Activated CD4-positive, alpha-beta T cell treated with anti-CD3 and anti-CD28 coated beads, Interleukin-2, amount 50 U/mL, for 1 hour (primary cell): Measurements from ENCODE around the gene IL11.

ENCODE experiments used
- DNase-seq: peaks from one replicate; pipeline ENCODE4 v3.0.0-alpha.2; 2020

The IL11 gene

DNA sequence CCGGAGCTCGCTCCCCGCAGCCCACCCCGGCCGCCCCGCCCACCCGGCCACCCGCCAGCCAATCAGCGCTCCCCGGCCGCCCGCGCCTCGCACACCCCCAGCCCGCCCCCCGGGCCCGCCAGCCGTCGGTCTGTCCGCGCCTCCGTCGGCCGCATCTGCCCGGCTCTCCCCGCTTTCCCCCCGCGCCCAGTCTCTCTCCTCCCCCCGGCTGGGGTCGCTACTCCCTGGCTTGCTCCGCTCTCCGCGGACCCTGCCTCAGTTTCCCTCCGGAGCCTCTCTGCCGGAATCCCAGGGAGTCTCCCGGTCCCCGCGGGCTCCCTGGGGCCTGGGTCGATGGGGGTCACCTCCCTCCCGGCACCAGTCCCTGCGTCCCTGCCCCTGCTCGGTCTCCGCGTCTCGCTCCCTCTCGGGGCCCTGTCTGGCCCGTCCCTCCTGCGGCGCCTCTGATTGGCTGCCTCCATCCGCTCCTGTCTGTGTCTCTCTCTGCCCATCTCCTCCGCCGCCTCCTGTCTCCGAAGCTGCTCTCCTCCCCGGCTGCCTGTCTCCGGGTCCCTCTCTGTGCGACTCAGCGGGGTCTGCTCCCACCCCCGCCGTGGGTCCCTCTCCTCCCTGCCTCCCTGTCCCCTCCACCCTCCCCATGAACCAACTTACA, 484 bp downstream of the IL11 start:
- DNase-seq: peak; percentile 30

DNA sequence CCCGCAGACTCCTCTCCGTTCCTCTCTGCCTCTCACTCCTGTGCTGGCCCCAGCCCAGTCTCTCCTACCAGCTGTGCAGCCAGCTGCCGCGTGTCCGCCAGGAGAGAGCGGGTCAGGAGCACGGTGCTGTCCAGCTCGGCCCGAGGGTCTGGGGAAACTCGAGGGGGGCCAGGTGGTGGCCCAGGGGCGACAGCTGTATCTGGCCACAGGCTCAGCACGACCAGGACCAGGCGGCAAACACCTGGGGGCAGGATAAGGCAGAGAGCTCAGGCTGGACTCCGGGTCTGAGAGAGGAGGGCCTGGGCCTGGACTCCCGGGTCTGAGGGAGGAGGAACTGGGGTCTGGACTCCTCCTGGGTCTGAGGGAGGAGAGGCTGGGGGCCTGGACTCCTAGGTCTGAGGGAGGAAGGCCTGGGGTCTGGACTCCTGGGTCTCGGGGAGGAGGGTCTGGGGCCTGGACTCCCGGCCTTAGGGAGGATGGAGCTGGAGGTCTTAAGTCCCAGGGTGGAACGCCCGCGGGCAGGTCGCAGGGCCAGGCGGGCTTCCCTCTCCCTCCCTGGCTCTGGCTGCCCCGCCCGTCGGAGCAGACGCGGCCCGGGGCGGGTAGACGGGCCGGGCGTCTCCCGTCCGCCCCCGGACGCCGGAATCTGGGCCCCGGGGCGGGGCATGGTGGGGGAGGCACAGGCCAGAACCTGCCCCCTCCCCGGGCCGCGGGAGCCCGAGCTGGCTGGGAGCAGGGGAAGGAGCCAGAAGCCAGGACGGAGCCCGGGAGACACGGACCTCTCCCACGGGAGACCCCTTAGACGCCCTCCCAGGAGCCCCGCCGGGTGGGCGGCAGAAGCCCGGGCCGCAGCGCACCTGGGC, 1.3 kb downstream of the IL11 start:
- DNase-seq: no peak

DNA sequence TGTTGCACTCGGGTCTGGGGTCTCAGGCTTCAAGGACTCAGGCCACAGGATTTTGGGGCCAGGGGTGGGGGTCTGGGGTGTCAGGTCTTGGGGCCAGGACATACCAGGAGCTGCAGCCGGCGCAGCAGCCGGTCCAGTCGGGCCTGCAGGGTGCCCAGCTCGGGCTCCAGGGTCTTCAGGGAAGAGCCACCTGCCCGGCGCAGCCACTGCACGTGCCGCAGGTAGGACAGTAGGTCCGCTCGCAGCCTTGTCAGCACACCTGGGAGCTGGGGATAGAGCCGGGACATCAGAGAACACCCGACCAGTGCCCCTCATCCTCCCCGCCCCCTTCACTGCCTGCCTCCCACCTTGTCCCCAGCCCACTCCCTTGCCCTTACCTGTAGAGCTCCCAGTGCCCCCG, 2.2 kb downstream of the IL11 start:
- no peak for DNase-seq

DNA sequence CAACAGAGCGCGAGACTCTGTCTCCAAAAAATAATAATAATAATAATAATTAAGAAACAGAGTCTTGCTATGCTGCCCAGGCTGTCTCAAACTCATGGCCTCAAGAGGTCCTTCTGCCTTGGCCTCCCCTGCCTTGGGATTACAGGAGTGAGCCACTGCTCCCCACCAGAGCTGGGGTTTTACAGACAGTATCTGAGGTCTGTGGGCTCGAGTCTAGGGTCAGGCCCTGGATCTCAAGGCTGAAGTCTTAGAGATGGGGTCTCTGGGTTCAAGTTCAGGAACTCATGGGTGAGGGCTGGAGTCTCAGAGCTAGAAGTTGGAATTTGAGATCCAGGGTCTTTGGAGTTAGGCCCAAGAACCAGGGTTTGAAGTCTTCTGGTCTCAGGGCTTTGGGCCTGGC, 3.5 kb downstream of the IL11 start:
- no peak for DNase-seq

DNA sequence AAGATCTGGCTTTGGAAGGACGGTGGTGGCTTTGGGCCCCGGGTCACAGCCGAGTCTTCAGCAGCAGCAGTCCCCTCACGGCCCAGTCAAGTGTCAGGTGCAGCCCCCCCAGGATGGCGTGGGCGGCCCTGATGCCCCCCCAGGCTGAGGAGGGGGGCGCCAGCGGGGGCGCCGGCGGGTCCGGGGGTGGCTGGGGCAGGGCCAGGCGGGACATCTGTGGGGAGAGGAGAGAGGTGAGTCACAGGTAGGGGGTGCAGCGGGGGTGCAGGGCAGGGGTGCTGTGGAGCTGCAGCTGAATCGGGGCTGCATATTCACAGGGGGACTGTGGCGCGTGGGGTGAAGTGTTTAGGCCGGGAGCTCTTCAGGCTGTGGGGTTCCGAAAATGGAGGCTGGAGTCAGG, 4.3 kb downstream of the IL11 start:
- no peak for DNase-seq

DNA sequence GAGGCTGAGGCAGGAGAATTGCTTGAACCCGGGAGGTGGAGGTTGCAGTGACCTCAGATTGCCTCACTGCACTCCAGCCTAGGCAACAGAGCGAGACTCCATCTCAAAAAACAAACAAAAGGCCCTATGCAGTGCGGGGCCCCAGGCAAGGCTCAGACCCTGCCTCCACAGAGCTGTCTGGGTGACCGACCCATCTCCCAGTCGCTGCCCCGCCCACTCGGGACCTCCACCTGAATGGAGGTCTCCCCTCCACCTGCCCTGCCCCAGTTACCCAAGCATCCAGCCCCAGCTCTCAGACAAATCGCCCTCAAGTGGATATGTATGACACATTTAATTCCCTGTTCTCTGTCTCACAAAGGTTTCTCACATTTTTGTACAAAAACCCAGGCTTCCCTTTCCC, 5.0 kb downstream of the IL11 start:
- DNase-seq: no peak

DNA sequence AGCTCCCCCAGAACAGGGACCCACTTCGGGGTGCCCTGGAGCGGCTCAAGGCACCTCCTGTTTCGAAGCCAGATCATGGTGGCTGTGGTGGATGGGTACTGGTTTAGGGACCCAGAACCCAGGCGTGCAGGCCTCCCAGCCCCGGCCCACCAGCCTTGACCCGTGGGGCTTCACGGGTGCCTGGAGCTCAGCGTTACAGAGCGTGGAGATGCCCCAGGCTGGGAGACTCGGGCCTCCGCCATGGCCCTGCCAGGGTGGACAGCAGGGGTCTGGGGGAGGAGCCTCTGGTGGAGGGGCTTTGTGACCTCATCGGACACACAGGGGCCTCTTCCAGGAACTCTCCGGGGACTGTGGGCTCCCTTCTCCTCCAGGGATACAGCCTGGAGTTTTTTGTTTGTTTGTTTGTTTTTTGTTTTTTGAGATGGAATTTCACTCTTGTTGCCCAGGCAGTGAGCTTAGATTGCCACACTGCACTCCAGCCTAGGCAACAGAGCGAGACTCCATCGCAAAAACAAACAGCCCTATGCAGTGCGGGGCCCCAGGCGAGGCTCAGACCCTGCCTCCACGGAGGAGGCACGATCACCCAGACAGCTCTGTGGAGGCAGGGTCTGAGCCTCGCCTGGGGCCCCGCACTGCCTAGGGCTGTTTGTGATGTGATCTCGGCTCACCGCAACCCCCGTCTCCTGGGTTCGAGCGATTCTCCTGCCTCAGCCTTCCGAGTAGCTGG, 7.1 kb downstream of the IL11 start, which contains the start of gene GARIN5B:
TSS of gene GARIN5B (minus strand) at position 271 of the 727 bp plus-strand sequence. CDS start at position 77, 194 bp downstream.
- no peak for DNase-seq

DNA sequence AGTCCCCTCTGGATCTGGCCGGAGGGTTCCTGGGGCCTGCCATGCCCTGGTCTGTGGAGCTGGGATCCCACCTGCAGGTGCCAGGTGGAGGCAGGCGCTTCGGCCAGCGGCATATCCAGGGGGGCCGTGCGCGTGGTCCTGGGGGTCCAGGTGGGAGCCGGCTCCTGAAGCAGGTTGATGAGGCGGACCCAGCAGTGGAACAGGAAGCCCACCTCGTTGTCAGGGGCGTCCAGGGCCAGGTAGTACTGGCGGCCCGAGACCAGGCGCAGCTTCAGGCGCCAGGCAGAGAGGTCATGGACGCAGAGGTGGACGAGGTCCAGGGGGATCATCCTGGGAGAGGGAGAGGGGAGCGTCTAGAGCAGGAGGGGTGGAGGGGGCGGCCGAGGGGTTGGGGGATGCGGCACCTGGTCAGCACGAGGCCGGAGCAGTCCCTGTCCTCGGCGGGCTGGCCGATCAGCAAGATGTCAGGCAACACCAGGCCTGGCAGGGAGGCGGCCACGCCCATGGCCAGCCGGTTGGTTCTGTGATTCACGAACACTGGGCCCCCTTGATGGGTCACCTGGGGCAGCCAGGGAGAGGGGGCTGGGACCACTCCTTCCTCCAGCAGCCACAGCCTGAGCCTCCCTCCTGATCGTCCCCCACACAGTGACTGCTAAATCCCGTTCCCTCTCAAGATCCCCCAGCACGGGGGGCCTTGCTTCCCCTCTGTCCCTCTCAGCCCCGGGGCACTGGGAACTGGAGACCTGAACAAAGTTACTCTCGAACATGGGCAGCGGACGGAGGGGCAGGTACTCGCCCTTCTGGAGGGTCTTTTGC, 7.9 kb downstream of the IL11 start:
- DNase-seq: no peak

DNA sequence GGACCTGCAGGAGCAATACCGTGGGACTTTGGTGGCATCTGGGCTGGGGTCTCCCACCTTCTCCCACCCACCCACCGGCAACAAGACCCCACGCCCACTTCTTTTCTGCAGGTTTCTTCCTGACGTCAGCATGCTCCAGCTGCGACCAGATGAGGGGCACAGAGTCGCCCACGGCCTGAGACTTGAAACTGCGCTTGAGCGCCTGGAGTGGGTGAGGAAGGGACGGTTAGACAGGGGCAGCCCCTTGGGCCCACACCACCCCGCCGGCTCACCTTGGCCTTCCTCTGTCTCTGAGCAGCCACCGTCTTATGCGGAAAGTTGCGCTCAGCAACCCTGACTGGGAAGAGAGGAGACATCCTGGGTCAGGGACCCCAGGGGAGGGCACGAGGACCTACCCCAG, 9.4 kb downstream of the IL11 start:
- DNase-seq: no peak

DNA sequence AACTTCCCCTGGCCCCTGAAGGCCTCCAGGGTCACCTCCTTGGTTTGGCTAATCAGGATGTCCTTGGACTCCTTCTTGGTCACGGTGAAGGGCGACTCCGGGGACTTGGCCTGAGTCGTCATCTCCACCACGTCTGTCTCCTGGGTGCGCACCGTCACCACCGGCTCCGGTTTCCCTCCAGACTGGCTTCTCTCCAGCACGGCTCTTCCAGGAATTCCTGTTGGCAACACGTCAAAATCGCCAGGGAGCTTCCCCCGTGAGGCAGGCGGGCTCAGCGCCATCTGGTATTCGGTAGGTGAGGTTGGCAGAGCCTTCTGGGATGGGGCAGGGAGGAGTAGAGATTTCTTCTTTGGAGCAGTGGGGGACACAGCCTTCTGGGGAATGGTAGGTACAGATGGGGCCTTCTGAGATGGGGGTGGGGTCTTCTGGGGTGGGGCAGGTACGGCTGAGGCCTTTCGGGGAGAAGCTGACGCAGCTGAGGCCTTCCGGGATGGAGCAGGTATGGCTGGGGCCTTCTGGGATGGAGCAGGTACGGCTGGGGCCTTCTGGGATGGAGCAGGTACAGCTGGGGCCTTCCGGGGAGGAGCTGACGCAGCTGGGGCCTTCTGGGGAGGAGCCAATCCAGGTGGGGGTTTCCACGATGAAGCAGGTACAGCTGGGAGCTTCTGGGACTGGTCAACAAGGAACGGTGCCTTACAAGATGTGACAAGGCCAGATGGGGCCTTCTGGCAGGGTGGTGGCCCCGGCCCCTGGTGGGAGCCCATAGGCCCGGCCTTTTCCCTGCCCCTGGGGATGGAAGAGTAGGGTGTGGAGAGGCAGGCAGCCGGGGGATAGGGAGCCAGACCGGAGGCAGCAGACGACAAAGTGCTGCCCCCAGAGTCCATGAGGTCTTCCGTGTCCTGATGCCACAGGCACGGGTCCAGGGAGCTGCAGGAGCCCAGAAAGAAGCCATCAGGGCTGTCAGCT, 11.0 kb downstream of the IL11 start:
- no peak for DNase-seq

DNA sequence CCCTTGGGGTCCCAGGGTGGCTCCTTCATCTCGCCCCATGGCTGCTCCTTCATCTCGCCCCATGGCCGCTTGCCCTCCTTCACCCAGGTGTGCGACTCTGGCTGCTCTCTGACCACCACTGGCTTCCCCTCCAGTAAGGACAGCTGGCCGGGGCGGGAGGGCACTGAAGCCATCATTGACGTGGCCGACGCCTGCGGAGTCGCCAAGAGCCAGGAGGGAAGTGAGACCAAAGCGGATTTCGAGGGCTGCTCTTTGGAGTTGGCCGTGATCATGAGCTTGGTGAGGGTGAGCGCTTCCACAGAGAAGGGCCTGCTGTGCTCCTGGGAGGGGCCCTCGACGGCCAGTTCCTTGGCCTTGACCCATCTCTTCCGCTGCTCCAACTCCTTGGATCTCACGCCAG, 11.8 kb downstream of the IL11 start:
- no peak for DNase-seq

DNA sequence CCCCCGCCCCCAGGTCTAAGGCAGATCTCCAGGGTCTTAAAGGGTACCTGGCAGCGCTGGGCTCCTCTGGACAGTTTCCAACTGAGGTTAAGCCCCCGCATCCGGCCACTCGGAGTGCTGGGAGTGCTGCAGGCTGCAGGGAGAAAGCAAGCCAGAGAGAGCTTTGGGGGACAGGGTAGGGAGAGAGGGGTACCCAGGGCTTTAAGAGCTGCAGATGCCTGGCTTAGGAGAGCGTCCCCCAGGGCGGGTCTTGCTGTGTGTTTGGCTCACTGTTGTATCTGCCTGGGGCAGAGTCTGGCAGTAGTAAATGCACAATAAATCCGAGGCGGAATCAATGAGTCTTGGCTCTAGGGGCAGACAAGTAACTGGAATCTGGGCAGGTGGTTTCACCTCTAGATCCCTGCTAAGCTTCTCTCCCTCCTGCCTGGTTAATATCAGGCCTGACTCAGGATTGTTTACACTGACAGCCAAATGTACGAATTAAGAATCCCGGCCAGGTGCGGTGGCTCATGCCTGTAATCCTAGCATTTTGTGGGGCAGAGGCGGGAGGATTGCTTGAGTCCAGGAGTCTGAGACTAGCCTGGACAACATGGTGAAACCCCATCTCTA, 14.9 kb downstream of the IL11 start:
- no peak for DNase-seq

DNA sequence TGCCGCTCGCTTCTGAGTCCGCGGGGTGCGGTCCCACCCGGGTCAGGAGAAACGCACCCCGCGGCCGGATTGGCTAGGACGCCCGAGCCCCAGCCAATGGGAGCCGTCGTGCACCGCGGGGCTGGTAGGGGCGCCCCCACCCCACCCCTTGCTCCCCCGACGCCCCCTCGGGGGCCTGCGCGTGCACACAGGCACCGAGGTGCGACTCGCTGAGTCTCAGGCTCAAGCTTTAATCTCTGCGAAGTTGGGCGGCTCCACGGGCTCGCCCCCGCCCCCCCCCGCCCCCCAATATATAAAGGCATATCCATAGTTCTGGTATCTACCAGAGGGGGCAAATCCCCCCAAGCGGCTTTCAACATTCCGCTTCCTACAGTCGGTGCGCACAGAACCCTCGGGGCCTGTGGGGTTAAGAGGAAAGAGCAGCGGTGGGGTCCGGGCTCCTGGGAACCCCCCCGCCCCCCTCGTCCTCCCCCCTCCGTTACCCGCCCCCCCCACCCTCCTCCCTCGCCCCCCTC, 15.5 kb downstream of the IL11 start, which contains the start of gene COX6B2:
TSS of gene COX6B2 (minus strand) at position 22 of the 515 bp plus-strand sequence. CDS start 198 bp downstream, outside the sequence.
- no peak for DNase-seq

DNA sequence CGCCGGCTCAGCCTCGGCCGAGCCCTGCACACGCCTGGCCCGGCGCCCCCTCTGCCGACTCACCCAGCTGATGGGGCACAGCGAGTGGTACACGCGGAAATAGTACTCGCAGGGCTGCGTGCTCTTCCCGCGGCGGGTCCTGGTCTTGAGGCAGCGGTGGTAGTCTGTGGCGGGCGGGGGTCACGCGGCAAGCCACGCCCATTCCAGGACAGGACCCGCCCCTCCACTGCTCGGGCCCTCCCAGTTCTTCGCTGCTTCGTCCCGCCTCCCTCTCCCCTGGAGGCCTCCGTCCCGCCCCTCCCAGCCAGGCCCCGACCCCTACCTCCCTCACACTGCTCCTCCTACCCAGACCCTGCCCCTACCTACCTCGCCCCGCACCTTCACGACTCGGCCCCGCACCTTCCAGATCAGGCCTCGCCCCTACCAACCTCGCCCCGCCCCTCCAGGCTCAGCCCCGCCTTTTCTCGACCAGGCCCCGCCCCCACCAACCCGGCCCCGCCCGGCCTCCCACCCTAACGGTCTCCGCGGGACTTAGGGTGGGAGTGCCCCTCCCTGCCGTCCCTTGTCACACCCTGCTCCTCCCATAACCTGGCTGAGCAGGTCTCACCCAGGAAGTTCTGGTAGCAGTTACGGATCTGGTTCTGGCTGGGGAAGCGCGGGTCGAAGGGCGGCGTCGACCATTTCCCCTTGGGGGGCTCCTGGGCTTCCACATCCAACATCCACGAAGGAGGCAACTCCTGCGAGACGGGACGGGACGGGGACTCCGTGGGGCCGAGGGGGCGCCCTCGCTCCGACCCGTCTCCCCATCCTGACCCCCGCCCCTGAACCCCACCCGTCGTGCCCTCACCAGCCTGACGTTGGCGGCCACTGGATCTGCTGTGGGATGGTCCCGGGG, 16.2 kb downstream of the IL11 start:
- DNase-seq: peak; percentile 70

DNA sequence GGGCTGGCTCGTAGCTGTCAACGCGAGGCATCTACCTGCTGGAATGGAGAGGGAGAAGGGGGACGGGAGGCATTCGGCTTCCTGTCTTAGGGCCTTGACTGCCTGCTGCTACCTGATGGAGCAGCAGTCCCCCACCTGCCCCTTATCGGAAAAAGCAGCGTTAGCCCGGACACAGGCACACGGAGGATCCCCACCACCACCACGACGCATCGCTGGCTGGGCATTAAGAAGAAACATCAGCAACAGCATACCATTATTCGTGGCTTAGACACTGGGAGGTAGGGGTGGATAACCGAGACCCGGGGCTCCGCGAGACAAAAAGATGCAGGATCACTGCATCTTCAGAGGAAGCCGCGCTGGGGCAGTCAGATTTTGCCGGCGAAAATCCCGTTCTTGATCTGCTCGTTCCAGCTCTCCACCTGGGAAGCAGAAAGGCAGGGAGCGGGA, 16.9 kb downstream of the IL11 start:
- no peak for DNase-seq

DNA sequence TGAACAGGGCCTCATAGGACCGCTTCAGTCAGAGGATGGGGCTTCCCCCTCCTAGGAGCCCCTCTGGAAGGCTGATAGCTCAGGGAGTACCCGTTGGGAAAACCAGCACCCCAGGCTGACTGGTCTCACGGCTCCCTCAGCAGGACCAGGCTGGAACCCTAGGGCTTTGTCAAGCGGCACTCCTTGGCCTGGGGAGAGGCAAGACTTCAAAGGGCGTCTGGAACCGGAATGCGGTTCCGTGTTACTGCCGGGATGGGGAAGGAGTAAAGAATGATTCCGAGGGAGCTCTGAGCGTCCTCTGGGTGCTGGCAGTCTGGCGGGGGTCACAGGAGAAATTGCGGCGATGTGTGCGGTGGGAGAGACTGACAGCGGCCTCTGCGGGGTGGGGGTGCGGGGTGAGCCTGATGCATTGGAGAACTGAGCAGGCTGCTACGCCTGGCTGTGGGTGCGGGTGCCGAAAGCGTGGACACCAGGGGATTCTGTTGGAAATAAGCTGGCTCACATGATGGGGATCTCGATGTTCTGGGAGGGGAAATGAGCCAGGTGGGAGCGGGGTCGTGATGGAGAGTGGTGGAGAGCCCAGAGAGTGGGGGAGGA, 17.6 kb downstream of the IL11 start:
- DNase-seq: no peak

DNA sequence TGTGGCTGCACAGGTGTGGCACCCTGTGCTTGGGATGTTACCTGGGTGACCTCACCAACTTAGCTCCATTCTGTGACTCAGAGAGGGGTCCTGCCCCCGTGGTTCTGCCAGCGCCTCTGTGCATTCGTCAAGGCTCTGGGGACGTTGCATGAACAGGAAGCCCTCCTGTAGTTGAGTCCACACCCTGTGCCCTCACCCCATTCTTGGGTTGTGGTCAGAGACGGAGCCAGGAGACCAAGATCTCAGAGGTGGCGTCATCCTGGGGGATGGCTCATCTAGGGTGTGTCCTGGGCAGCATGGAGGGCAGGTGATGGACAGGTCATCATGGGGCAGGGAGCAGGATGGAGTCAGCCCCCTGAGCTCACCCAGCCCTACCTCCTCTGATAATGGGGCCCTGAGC, 18.2 kb downstream of the IL11 start:
- DNase-seq: no peak

DNA sequence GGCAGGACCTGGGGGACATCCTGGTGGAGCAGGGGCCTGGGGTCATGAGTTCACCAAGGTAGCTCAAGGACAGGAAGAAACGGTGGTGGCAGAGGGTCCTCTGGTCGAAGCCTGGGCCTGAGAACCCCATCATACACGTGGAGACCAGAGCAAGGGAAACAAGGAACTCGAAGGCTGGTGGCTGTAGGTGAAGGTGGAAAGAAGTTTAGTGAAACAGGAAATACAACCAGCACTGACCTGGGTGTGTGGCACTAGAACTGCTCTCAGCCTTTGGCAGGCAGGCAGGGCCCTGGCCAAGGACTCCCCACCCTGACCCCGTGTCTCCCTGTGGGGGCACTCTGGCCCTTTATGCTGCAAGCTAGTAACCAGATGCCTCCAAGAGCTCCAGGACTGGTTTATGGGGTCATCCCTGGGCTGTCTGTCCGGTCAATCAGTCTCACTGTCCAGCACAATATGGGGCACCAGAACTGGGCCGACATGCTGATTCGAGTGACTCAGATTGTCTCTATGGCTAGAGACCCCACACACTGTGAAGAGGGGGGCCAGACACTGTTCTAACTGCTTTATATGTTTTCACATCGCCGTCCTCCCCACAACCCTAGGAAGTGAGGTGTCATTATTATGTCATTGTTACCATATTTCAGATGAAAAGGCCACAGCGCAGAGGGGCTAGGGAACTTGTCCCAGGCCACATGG, 19.5 kb downstream of the IL11 start:
- DNase-seq: no peak
